ENCODE data around the gene KRTAP5-2. TPM values are rescaled to one million over a fixed set of nuclear protein-coding genes. Genes with fewer than 3 reads are reported as not detected.

KRTAP5-2 gene
- total RNA-seq, 4 donors from 2014 or later: not detected

GRCh38 chr11:1624621-1625020 lies 26.5 kb upstream of the KRTAP5-2 start:
- TF ChIP-seq CTCF (IDR thresholded peaks at IDR 0.05; ENCODE audit: low read depth): no peak

GRCh38 chr11:1623716-1624115 lies 25.6 kb upstream of the KRTAP5-2 start:
- TF ChIP-seq CTCF (IDR thresholded peaks at IDR 0.05; ENCODE audit: low read depth): no peak

GRCh38 chr11:1622086-1622485 lies 24.0 kb upstream of the KRTAP5-2 start, which contains the start of gene KRTAP5-4:
TSS of gene KRTAP5-4 (minus strand) at chr11:1622138. CDS start at chr11:1622093, 45 bp downstream.
- TF ChIP-seq CTCF (IDR thresholded peaks at IDR 0.05; ENCODE audit: low read depth): no peak

GRCh38 chr11:1619449-1619848 lies 21.4 kb upstream of the KRTAP5-2 start:
- TF ChIP-seq CTCF (IDR thresholded peaks at IDR 0.05; ENCODE audit: low read depth): no peak

- no peak for TF ChIP-seq CTCF (IDR thresholded peaks at IDR 0.05; ENCODE audit: low read depth)
These were observed 20.1 kb upstream of the KRTAP5-2 start for GRCh38 chr11:1618231-1618630.

GRCh38 chr11:1608363-1608762 lies 10.3 kb upstream of the KRTAP5-2 start, which contains the start of gene KRTAP5-3:
TSS of gene KRTAP5-3 (minus strand) at chr11:1608463. CDS start at chr11:1608385, 78 bp downstream.
- no peak for TF ChIP-seq CTCF (IDR thresholded peaks at IDR 0.05; ENCODE audit: low read depth)

GRCh38 chr11:1604711-1605110 lies 6.6 kb upstream of the KRTAP5-2 start:
- no peak for TF ChIP-seq CTCF (IDR thresholded peaks at IDR 0.05; ENCODE audit: low read depth)
